SK-N-SH treated with all-trans-retinoic acid at 6 μM for 48 hours (cell line): ENCODE results near the gene BCAR1.

Experiments used
- ARNTL ChIP-seq: fragments of 450-650 bp; formaldehyde crosslinking; IDR thresholded peaks from 2 replicates; pipeline ENCODE4 v1.5.0; 2020; ENCODE audit warnings: low read depth, mild to moderate bottlenecking, moderate library complexity, borderline replicate concordance
- BACH2 ChIP-seq: fragments of 250-450 bp; sonication (Bioruptor Pico); IDR thresholded peaks from 2 replicates; pipeline ENCODE4 v1.9.0; 2021; ENCODE audit warnings: mild to moderate bottlenecking, borderline replicate concordance
- ESRRG ChIP-seq: fragments of 250-450 bp; sonication (Bioruptor Pico); IDR thresholded peaks from 2 replicates; pipeline ENCODE4 v1.6.1; 2021; ENCODE audit warnings: mild to moderate bottlenecking
- OSR1 ChIP-seq: fragments of 250-450 bp; sonication (Bioruptor Pico); IDR thresholded peaks from 2 replicates; pipeline ENCODE4 v1.8.0; 2022; ENCODE audit warnings: moderate library complexity, mild to moderate bottlenecking, inconsistent platforms
- RARB ChIP-seq: fragments of 250-450 bp; sonication (Bioruptor Pico); IDR thresholded peaks from 2 replicates; pipeline ENCODE4 v1.8.0; 2021; ENCODE audit warnings: mild to moderate bottlenecking, moderate library complexity
- SNAI2 ChIP-seq: fragments of 250-450 bp; sonication (Bioruptor Pico); IDR thresholded peaks from 2 replicates; pipeline ENCODE4 v1.5.0; 2020; ENCODE audit warnings: mild to moderate bottlenecking, moderate library complexity
- TOX ChIP-seq: fragments of 250-450 bp; sonication (Bioruptor Pico); IDR thresholded peaks from 2 replicates; pipeline ENCODE4 v1.8.0; 2021; ENCODE audit warnings: mild to moderate bottlenecking, moderate library complexity, borderline replicate concordance
- ZFP30 ChIP-seq: fragments of 450-650 bp; formaldehyde crosslinking; IDR thresholded peaks from 2 replicates; pipeline ENCODE4 v1.5.0; 2022; ENCODE audit warnings: mild to moderate bottlenecking, moderate library complexity
- ZNF565 ChIP-seq: fragments of 450-650 bp; formaldehyde crosslinking; conservative IDR thresholded peaks from 2 replicates; pipeline ENCODE4 v1.5.0; 2020; ENCODE audit warnings: low read depth, mild to moderate bottlenecking, moderate library complexity
- ZNF8 ChIP-seq: fragments of 450-650 bp; formaldehyde crosslinking; IDR thresholded peaks from 2 replicates; pipeline ENCODE4 v1.5.0; 2020; ENCODE audit warnings: mild to moderate bottlenecking, moderate library complexity
- TF ChIP-seq, protein P1 (sequence below): fragments of 250-450 bp; sonication (Bioruptor Pico); IDR thresholded peaks from 2 replicates; pipeline ENCODE4 v1.5.1; 2020; ENCODE audit warnings: low read depth, mild to moderate bottlenecking, moderate library complexity

DNA sequence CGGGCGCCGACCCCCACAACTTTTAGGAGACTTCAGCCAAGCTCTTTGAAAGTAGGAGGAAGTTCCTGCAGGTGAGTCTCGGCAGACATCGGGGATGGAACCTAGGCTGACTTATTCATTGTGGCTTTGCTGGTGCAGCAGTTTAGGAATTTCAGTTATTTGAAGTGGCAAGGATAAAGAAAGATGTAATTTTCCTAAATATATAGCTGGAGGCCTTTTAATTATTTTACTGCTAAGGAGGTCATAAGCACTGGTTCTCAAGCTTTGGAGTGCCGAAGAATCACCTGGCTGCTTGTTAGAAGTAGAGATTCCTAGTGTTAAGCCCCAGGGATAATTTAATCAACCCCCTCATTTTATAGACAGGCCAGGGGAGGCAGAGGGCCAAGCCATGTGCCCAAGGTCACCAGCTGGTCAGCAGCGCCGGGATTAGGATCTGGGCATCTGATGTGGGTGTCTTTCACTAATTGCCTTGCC is 28.9 kb upstream of the BCAR1 start:
- no peak for TF ChIP-seq BACH2
- TF ChIP-seq ARNTL = no peak
- TF ChIP-seq ZNF8 (CRISPR knock-in tag) = no peak
- no peak for TF ChIP-seq OSR1 (CRISPR knock-in tag)
- TF ChIP-seq ZFP30 = no peak
- no peak for TF ChIP-seq SNAI2
- TF ChIP-seq, protein P1, sequence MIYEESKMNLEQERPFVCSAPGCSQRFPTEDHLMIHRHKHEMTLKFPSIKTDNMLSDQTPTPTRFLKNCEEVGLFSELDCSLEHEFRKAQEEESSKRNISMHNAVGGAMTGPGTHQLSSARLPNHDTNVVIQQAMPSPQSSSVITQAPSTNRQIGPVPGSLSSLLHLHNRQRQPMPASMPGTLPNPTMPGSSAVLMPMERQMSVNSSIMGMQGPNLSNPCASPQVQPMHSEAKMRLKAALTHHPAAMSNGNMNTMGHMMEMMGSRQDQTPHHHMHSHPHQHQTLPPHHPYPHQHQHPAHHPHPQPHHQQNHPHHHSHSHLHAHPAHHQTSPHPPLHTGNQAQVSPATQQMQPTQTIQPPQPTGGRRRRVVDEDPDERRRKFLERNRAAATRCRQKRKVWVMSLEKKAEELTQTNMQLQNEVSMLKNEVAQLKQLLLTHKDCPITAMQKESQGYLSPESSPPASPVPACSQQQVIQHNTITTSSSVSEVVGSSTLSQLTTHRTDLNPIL = no peak
- TF ChIP-seq RARB (CRISPR knock-in tag) = no peak
- TF ChIP-seq TOX (CRISPR knock-in tag) = no peak
- TF ChIP-seq ESRRG = no peak
- no peak for TF ChIP-seq ZNF565 (CRISPR knock-in tag)
